ENCODE measurements around the gene SHQ1. TPM values are rescaled to one million over a fixed set of nuclear protein-coding genes. Genes with fewer than 3 reads are reported as not detected.
A peak's percentile ranks its signal among the peaks of the same experiment; 100 is the strongest.

SHQ1 gene
- total and polyA plus RNA-seq, 2 of the 4 experiments (the other 2 are of a cell fraction): 10.4 to 19.4 TPM

GRCh38 chr3:72818905-72819304 is 29.3 kb downstream of the SHQ1 start:
- CTCF ChIA-PET: interaction anchor here (0.6 to 2.8 kb wide), 3 partner anchors 143 to 944 kb away, joined by 3 to 14 read pairs (median 3); no protein-coding TSS in a partner anchor
- H3K14ac ChIP-seq (replicated peaks; ENCODE audit: low read depth, low read length): no peak overlapping the region
- in situ Hi-C loops (cut with MboI; ENCODE audit: low sequenced_read_pairs): no loop called here

More at GRCh38 chr3:72818905-72819304, 29.3 kb downstream of the SHQ1 start:
- H3K9ac ChIP-seq (ENCODE audit: low read depth, low read length): no peak overlapping the region
- no peak overlapping the region for H2AK5ac ChIP-seq (ENCODE audit: low read depth, low read length)
- H3K18ac ChIP-seq (ENCODE audit: low read depth, low read length): no peak overlapping the region
- H2AK9ac ChIP-seq (replicated peaks; ENCODE audit: low read depth, low read length, poor library complexity): no peak overlapping the region
- H3K27ac ChIP-seq (ENCODE audit: insufficient read depth, low read length): no peak overlapping the region
- intact Hi-C loops (cut with micrococcal nuclease): loop anchor here (1.0 to 10.0 kb wide), 4 partner anchors 374 to 944 kb away; no protein-coding TSS in a partner anchor
- H3K9me1 ChIP-seq (ENCODE audit: insufficient read depth, low read length): peaks cover 4% of the 10 kb centered on the region; the same call in 1 of the 2 replicates
- H3K23ac ChIP-seq (ENCODE audit: low read depth, low read length): no peak overlapping the region
- no peak overlapping the region for H4K8ac ChIP-seq (ENCODE audit: low read depth in 2 of 2, low read length in 2 of 2)
- no peak overlapping the region for H2AFZ ChIP-seq (replicated peaks; ENCODE audit: low read length, poor library complexity)
- no peak overlapping the region for H4K5ac ChIP-seq (ENCODE audit: low read depth, low read length)
- H3K56ac ChIP-seq (ENCODE audit: extremely low read depth, insufficient read depth, low read length): no peak overlapping the region
- no peak overlapping the region for H2BK20ac ChIP-seq (ENCODE audit: low read depth, low read length)
- no peak overlapping the region for H3K4me2 ChIP-seq (ENCODE audit: low read depth, low read length)
- no TSS peak for BruUV-seq (replicated peaks)
- DNase-seq: peak; percentile 93
- TF ChIP-seq CEBPB (IDR thresholded peaks at IDR 0.05; ENCODE audit: low read depth, low read length): peak; percentile 89
- TF ChIP-seq FOS (IDR thresholded peaks at IDR 0.05; ENCODE audit: low read depth, low read length): 0 out of 2 replicates have a peak, but pooled peaks have one; percentile 27
- TF ChIP-seq MAFK (IDR thresholded peaks at IDR 0.05; ENCODE audit: low read depth, low read length): no peak
- no peaks in the 10 kb centered on the region for H3K27me3 ChIP-seq (ENCODE audit: control insufficient read depth, insufficient read depth, low read length)
- peak; percentile 93 for ATAC-seq (ENCODE audit: low read depth)
- no peak overlapping the region for H2BK15ac ChIP-seq (ENCODE audit: low read depth, low read length)
- H3K36me3 ChIP-seq (ENCODE audit: control insufficient read depth, insufficient read depth, low read length): peaks cover 4% of the 10 kb centered on the region
- dilution Hi-C loops (cut with HindIII; ENCODE audit: low sequenced_read_pairs, unreplicated experiment): no loop called here
- H3K4ac ChIP-seq (ENCODE audit: low read depth, low read length): no peak overlapping the region
- no peaks in the 10 kb centered on the region for H4K20me1 ChIP-seq (ENCODE audit: insufficient read depth, low read length)
- H4K91ac ChIP-seq (ENCODE audit: insufficient read depth, low read depth, low read length): no peak overlapping the region
- H3K79me1 ChIP-seq (ENCODE audit: low read depth in 1 of 2, low read length in 2 of 2): peaks cover 7% of the 10 kb centered on the region in 2 experiments
- H3K4me1 ChIP-seq (ENCODE audit: control insufficient read depth, insufficient read depth, low read length): peaks cover 7% of the 10 kb centered on the region
- no CpG with 5 or more reads among the region's 1 CpG for WGBS, 2 experiments (ENCODE audit: extremely low coverage in 2 of 2, insufficient read length in 1 of 2)
- H2BK5ac ChIP-seq (ENCODE audit: low read depth, low read length, poor library complexity, severe bottlenecking): no peak overlapping the region
- POLR2A ChIA-PET (ENCODE audit: unreplicated experiment): no interaction called here
- no peak overlapping the region for H3K4me3 ChIP-seq (ENCODE audit: insufficient read depth, low read depth, low read length)
- no peak overlapping the region for H2BK120ac ChIP-seq (ENCODE audit: low read depth, low read length)
- H3K9me3 ChIP-seq (ENCODE audit: control insufficient read depth, insufficient read depth, low read length): no peaks in the 10 kb centered on the region
